DND-41 (cell line): ENCODE measurements around the gene SLC17A4.

Source experiments
- CTCF ChIP-seq: IDR thresholded peaks from 2 replicates; pipeline ENCODE4 v1.5.1; 2012; ENCODE audit warnings: borderline replicate concordance, low read length, moderate library complexity, mild to moderate bottlenecking; ENCODE audit not compliant: poor library complexity, severe bottlenecking; ENCODE audit errors: extremely low read depth
- EZH2 ChIP-seq: IDR thresholded peaks from 3 replicates; pipeline ENCODE4 v1.6.1; 2012; ENCODE audit warnings: borderline replicate concordance, low read depth, mild to moderate bottlenecking, moderate library complexity, low read length, inconsistent platforms; ENCODE audit not compliant: severe bottlenecking

- peak; percentile 73 for TF ChIP-seq CTCF
- TF ChIP-seq EZH2 = no peak
Measured at GRCh38 chr6:25788305-25788922, 33.9 kb downstream of the SLC17A4 start.
